ENCODE results near the gene RIIAD1. TPM values are rescaled to one million over a fixed set of nuclear protein-coding genes. Genes with fewer than 3 reads are reported as not detected.

The RIIAD1 gene
- total RNA-seq, 4 donors from 2014 or later: not detected

GRCh38 chr1:151759241-151759640, 37.9 kb downstream of the RIIAD1 start:
- Histone ChIP-seq H3K9me3 (no peaks in the 10 kb centered on the region), H3K27me3 (no peaks in the 10 kb centered on the region), H3K4me3 (replicated peaks in 1 of 3) (no peak overlapping the region), H3K36me3 (peaks cover 12 to 23% of the 10 kb centered on the region in 2 donors), H3K4me1 (peaks cover 6 to 11% of the 10 kb centered on the region in 2 donors), H3K27ac (no peak overlapping the region)
- intact Hi-C loops (cut with DNase I): no loop called here
- TF ChIP-seq CTCF (IDR thresholded peaks at IDR 0.05): no peak
- TF ChIP-seq POLR2A (IDR thresholded peaks at IDR 0.05): no peak
- DNase-seq: no peak

- no peaks in the 10 kb centered on the region for H3K27me3 ChIP-seq
- H3K9me3 ChIP-seq: no peaks in the 10 kb centered on the region
- H3K4me1 ChIP-seq: peaks cover 8 to 12% of the 10 kb centered on the region in 2 donors
- 94% methylated on average over 7 of the region's 7 CpGs for WGBS, 2 donors
- H3K36me3 ChIP-seq: peaks cover 12 to 23% of the 10 kb centered on the region in 2 donors
- H3K4me3 ChIP-seq (replicated peaks in 1 of 3): no peak overlapping the region
- no peak overlapping the region for H3K27ac ChIP-seq
- TF ChIP-seq POLR2A (IDR thresholded peaks at IDR 0.05) (no peak), CTCF (IDR thresholded peaks at IDR 0.05) (no peak)
- DNase-seq: no peak
- intact Hi-C loops (cut with DNase I): no loop called here
Measured at GRCh38 chr1:151760597-151761385, 39.5 kb downstream of the RIIAD1 start.

- H3K27me3 ChIP-seq: no peaks in the 10 kb centered on the region
- H3K36me3 ChIP-seq: peaks cover 12 to 21% of the 10 kb centered on the region in 2 donors
- peak within 1 kb of the TSS; percentile 70 to 91 (median 90) for H3K27ac ChIP-seq
- intact Hi-C loops (cut with DNase I): no loop called here
- H3K9me3 ChIP-seq: no peaks in the 10 kb centered on the region
- H3K4me3 ChIP-seq (replicated peaks in 1 of 3): peak within 1 kb of the TSS; percentile 61 to 77 (median 70)
- H3K4me1 ChIP-seq: peaks cover 25% of the 10 kb centered on the region in 2 donors
- 1% methylated on average over 16 to 46 of the region's 68 CpGs for WGBS, 2 donors
- peak; percentile 80 to 83 for DNase-seq
- TF ChIP-seq POLR2A (IDR thresholded peaks at IDR 0.05): peak in 1 of 2 donors; percentile 67
- TF ChIP-seq CTCF (IDR thresholded peaks at IDR 0.05): no peak
Measured at GRCh38 chr1:151762941-151763921, 41.9 kb downstream of the RIIAD1 start, which contains the start of gene MRPL9. TSS of gene MRPL9 (minus strand) at chr1:151763496. CDS start at chr1:151763479, 17 bp downstream.

- H3K27ac ChIP-seq: peak overlapping the region; percentile 70 to 91 (median 90)
- peaks cover 12 to 14% of the 10 kb centered on the region in 2 donors for H3K36me3 ChIP-seq
- no peaks in the 10 kb centered on the region for H3K27me3 ChIP-seq
- intact Hi-C loops (cut with DNase I): no loop called here
- WGBS, 2 donors: 47 to 48% methylated on average over 10 of the region's 10 CpGs
- peak overlapping the region in 2 of 3 donors; percentile 70 to 77 for H3K4me3 ChIP-seq (replicated peaks in 1 of 3)
- no peaks in the 10 kb centered on the region for H3K9me3 ChIP-seq
- no peak for TF ChIP-seq CTCF (IDR thresholded peaks at IDR 0.05)
- no peak for TF ChIP-seq POLR2A (IDR thresholded peaks at IDR 0.05)
- no peak for DNase-seq
- H3K4me1 ChIP-seq: peaks cover 25% of the 10 kb centered on the region in 2 donors
Measured at GRCh38 chr1:151763990-151764389, 42.7 kb downstream of the RIIAD1 start.

All from thyroid gland (tissue), 4 donors.